AG09309 (cell line): Measurements from ENCODE around the gene IGSF9.

ENCODE experiments used
- DNase-seq: peaks from one replicate; pipeline ENCODE4 v3.0.0-alpha.2; 2010; ENCODE audit warnings: low read depth
- H3K4me3 ChIP-seq: 2 replicates; pipeline ENCODE4 v1.5.1; 2011; ENCODE audit warnings: mild to moderate bottlenecking, low read depth, low read length, moderate library complexity; ENCODE audit not compliant: control insufficient read depth
- CTCF ChIP-seq: IDR thresholded peaks from 2 replicates; pipeline ENCODE4 v1.5.1; 2011; ENCODE audit warnings: mild to moderate bottlenecking, low read depth, low read length, inconsistent platforms; ENCODE audit not compliant: insufficient read depth, control insufficient read depth; ENCODE audit errors: missing control alignments

Gene IGSF9

GRCh38 chr1:159957824-159958268 lies 12.4 kb upstream of the IGSF9 start:
- no peak overlapping the region for H3K4me3 ChIP-seq
- no peak for DNase-seq

GRCh38 chr1:159955456-159955855 lies 10.0 kb upstream of the IGSF9 start:
- DNase-seq: no peak
- no peak for TF ChIP-seq CTCF
- no peak overlapping the region for H3K4me3 ChIP-seq

More at GRCh38 chr1:159957824-159958268, 12.4 kb upstream of the IGSF9 start:
- no peak for TF ChIP-seq CTCF

- H3K4me3 ChIP-seq: no peak within 1 kb of the TSS
- TF ChIP-seq CTCF: no peak
- DNase-seq: no peak
These were observed 8.4 kb upstream of the IGSF9 start, which contains the start of gene SLAMF9 for GRCh38 chr1:159953536-159954515. TSS of gene SLAMF9 (minus strand) at chr1:159954237. CDS start at chr1:159954137, 100 bp downstream.

GRCh38 chr1:159952932-159953331 lies 7.5 kb upstream of the IGSF9 start:
- DNase-seq: no peak
- H3K4me3 ChIP-seq: no peak overlapping the region
- TF ChIP-seq CTCF: no peak

GRCh38 chr1:159951551-159951950 lies 6.1 kb upstream of the IGSF9 start:
- no peak for DNase-seq
- no peak for TF ChIP-seq CTCF
- no peak overlapping the region for H3K4me3 ChIP-seq

- no peak for TF ChIP-seq CTCF
- no peak for DNase-seq
- no peak overlapping the region for H3K4me3 ChIP-seq
These were observed 5.6 kb upstream of the IGSF9 start for GRCh38 chr1:159951016-159951415.
